Measurements from ENCODE around the gene HAAO.

- no peak for TF ChIP-seq NR3C1 (CRISPR knock-in tag; IDR thresholded peaks at IDR 0.05)
- no peak for TF ChIP-seq JUNB (CRISPR knock-in tag; IDR thresholded peaks at IDR 0.05; ENCODE audit: borderline replicate concordance)
- TF ChIP-seq, protein P1, sequence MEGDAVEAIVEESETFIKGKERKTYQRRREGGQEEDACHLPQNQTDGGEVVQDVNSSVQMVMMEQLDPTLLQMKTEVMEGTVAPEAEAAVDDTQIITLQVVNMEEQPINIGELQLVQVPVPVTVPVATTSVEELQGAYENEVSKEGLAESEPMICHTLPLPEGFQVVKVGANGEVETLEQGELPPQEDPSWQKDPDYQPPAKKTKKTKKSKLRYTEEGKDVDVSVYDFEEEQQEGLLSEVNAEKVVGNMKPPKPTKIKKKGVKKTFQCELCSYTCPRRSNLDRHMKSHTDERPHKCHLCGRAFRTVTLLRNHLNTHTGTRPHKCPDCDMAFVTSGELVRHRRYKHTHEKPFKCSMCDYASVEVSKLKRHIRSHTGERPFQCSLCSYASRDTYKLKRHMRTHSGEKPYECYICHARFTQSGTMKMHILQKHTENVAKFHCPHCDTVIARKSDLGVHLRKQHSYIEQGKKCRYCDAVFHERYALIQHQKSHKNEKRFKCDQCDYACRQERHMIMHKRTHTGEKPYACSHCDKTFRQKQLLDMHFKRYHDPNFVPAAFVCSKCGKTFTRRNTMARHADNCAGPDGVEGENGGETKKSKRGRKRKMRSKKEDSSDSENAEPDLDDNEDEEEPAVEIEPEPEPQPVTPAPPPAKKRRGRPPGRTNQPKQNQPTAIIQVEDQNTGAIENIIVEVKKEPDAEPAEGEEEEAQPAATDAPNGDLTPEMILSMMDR (CRISPR knock-in tag; IDR thresholded peaks at IDR 0.05) = no peak
- TF ChIP-seq ZNF513 (CRISPR knock-in tag; conservative IDR thresholded peaks at IDR 0.05) = no peak
- no peak for TF ChIP-seq POLR2AphosphoS5 (IDR thresholded peaks at IDR 0.05; ENCODE audit: low read depth, low read length)
- no peak for TF ChIP-seq DMAP1 (CRISPR knock-in tag; IDR thresholded peaks at IDR 0.05)
- no peak for TF ChIP-seq DR1 (CRISPR knock-in tag; IDR thresholded peaks at IDR 0.05)
- TF ChIP-seq ATF2 (CRISPR knock-in tag; IDR thresholded peaks at IDR 0.05) = no peak
- TF ChIP-seq PRPF4 (IDR thresholded peaks at IDR 0.05; ENCODE audit: low read depth, low read length, poor library complexity, severe bottlenecking) = no peak
- TF ChIP-seq ZNF382 (CRISPR knock-in tag; IDR thresholded peaks at IDR 0.05; ENCODE audit: borderline replicate concordance) = no peak
- no peak for TF ChIP-seq RFX5 (IDR thresholded peaks at IDR 0.05; ENCODE audit: low read depth, low read length)
- TF ChIP-seq NFE2L1 (CRISPR knock-in tag; IDR thresholded peaks at IDR 0.05; ENCODE audit: borderline replicate concordance) = no peak
- TF ChIP-seq ZNF292 (CRISPR knock-in tag; IDR thresholded peaks at IDR 0.05; ENCODE audit: borderline replicate concordance, low read depth) = no peak
These were observed 69.8 kb downstream of the HAAO start for GRCh38 chr2:42722320-42723190.
